HG02885 (cell line): ENCODE results near the gene CEP57L1.
"Not testable (repeated sequence)": the region's sequence is repeated elsewhere in the genome, so short reads cannot be mapped to it uniquely, and the experiment has no call there.

ENCODE experiments used
- ATAC-seq: cut with Tn5 transposase; IDR thresholded peaks from one replicate; pipeline ENCODE4 v1.9.1; 2021; ENCODE audit warnings: mild to moderate bottlenecking; ENCODE audit not compliant: unreplicated experiment, poor library complexity

The CEP57L1 gene

GRCh38 chr6:109073344-109074132 is 21.8 kb upstream of the CEP57L1 start:
- ATAC-seq = no peak

GRCh38 chr6:109074133-109074415 is 21.2 kb upstream of the CEP57L1 start:
- no peak for ATAC-seq

DNA sequence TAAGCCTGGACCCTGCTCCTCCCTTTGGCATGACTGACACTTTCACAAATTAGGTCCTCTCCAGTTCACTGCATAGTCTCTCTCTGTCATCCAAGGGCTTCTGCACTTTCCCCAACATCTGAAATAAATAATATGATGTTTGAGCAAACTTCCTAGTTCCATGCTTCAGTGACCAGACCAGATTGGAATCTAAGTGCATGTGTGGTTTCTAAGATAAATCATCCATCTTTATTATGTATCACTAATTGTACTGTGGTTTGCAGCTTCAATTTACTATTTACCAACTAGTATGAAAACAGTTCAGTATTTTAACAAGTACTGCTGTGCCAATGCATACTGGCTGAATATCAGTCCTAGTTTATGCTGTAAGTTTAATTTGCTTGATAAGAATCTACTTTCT is 19.4 kb upstream of the CEP57L1 start:
- no peak for ATAC-seq

GRCh38 chr6:109076377-109076776 is 18.9 kb upstream of the CEP57L1 start:
- ATAC-seq = no peak

DNA sequence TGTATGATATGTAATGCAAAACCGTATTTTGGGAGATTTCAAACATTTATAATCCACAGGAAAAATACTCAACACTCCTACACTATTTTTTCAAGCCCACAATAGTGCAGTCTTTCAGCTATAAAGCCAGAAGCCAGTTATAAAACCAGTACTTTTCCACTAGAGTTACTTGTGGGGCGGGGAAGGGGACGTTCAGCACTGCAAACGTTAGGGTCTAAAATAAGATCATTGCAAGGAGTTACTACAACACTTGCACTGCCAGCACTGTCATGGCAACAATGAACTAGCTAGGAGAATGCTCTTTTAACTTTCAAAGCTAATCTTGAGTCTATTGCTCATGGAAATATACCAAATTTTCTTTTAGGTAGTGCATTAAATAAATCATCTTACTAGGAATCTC is 15.3 kb upstream of the CEP57L1 start:
- no peak for ATAC-seq

GRCh38 chr6:109081026-109081425 is 14.3 kb upstream of the CEP57L1 start:
- no peak for ATAC-seq

DNA sequence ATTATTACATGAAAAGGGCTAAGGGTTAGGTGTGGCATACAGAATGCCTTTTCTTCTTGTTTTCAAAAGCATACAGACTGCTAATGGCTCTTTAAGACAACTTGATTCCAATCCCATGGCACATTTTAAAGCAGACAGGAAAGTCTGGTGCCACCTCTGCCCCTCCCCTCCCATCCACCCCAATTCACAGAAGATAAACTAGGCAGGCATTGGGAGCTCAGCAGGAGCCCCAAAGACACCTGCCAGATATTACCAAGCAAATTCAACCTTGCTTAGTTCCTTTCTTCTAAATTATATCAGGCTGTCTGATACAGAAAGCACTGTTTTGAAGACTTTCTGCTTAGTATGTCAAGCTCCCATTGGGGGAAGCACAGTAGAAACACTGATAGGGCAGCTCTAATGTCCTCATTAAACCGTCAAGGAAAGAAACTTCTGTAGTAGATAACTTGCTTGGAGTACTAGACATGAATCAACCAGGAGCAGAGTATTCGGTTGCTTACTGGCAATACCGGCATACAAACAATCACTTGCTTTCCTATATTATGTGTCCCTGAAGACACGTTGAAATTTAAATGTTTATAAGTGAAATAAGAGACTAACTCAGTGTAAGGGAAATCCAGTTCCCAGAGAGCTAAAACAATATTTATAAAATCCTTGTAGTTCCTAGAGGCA is 13.7 kb upstream of the CEP57L1 start:
- no peak for ATAC-seq

DNA sequence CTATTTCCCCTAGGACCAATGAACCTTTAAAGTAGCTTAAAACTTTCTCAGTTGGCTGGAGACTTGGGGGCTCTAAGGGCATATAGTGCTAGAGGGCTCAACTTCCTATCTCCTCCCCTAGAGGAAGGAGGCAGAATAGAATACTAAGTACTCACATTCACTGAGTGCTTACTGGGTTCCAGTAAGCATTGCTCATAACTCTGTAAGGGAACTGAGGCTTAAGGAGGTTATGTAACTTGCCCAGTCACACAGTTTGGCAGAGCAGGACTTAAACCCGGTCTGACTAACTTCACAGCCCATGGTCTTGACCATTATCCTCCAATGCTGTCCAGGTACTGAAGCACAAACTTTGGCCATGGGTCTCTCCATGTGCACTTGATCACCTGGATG is 13.1 kb upstream of the CEP57L1 start:
- ATAC-seq = no peak

DNA sequence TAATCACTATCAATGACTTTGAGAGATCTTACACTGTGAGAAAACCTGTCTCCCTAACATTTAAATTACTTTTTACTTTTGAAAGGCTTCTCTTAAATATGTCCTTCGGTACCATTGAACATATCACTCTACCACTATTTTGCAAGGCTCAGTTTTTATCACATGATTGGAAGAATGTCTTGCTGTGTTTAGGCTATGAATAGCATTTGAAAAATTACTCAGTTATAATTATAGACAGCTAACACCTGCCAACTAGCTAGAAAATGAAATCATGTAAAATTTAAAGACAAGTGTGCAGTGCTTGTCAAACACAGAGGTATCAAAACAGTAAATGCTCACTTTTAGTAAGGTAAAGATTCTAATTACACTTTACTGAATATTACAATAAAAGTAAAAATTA is 11.7 kb upstream of the CEP57L1 start:
- ATAC-seq = peak; percentile 66

DNA sequence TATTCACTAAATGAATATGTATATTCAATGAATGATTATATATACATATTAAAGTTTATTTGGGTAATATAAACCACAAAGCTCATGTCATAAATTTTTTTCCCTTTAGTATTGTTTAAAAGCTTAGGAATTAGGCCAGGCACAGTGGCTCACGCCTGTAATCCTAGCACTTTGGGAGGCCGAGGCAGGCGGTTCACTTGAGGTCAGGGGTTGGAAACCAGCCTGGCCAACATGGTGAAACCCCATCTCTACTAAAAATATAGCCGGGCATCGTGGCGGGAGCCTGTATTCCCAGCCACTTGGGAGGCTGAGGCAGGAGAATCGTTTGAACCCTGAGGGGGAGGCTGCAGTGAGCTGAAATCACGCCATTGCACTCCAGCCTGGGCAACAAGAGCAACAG is 11.2 kb upstream of the CEP57L1 start:
- not testable (repeated sequence) for ATAC-seq

DNA sequence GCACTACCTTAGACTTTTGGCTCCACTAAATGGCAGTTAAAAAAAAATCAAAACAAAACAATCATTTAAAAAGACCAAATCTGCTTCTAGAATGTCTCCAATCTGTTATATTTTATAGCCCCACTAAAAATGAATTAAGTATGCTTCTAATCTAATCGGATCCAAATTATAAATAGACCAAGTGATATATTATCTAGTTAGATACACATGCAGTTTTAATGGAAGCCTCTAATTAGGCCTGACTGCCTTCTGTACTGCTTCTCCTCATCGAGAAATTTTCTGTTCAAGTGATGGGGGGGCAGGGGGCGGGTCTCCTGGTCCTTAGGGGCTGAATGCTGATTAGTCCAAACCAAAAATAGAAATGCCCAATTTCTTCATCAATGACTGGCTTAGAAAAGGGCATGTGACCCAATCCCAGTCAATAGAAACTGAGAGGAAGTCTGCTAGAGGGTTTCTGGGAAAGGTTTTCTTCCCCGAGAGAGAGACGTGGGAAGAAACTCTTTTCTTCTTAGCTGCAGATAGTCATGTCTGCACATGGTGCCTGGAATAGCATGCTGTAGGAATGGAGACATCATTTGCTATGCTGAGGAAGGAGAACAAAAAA is 7.5 kb upstream of the CEP57L1 start:
- ATAC-seq = no peak

- no peak for ATAC-seq
Observed at GRCh38 chr6:109088995-109089394, 6.3 kb upstream of the CEP57L1 start.

- no peak for ATAC-seq
Observed at GRCh38 chr6:109091314-109092024, 3.8 kb upstream of the CEP57L1 start.

DNA sequence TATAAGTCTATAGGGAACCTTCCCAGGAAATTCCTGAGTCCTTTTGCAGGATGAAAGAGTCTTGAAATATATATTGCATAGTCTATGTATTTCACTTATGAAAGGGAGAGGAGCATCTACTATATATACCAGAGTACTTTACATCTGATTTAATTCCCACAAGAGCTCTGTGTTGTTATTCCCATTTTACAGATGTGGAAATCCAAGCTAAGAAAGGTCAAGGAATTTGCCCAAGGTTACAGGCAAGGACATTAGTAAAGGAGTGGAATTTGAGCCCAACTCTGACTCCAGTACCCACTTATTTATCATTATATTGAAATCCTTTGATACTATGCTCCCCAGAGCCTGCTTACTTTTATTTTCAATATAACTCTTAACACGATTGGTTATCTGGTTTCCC is 3.2 kb upstream of the CEP57L1 start:
- ATAC-seq = no peak

DNA sequence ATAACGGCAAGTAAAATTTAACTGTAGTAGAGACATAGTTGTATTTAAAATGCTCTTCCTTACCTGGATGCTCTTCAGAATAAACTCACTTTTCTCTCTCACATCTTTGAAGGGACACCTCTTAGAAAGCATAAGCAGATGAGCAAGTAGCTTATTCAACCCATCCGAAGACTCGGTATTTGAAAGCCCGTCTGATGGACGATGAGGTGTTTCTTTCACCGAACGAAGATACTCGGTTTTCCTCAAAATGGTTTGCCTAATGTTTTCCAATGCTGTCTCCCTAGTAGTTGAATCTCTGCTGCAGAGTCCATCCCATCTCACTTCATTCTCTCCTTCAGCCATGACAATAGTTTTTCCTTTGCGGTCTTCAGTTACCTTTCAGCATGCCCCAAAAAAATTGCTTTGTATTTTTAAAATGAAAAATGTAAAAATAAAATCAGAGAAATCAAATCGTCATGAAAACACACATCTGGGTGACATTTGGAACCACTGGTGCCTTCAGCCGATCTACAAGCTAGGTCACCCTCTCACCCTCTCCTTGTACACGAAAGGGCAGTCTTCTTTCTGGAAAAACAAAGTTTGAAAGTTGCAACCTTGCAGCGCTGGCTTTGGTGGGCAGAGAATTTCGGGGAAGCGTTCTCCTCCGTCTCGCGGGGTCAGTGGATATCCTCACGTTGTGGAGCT is 1.4 kb upstream of the CEP57L1 start:
- no peak for ATAC-seq

GRCh38 chr6:109094416-109095035 is 781 bp upstream of the CEP57L1 start, which contains the start of gene SESN1:
SESN1 (minus strand) TSS chr6:109094846; CDS start chr6:109094073, 773 bp downstream.
- peak; percentile 73 for ATAC-seq

DNA sequence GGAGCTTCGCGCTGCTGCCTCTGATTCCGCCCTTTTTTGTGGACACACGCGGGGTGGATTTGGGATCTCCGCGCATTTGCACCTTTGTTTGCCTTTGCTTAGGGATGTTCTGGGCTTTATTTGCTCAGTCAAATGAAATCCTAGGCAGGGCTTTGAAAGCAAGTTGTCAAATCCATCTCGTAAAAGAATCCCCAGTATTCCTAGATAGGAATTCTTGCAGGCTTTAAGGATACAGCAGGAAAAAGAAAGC is 453 bp downstream of the CEP57L1 start:
- no peak for ATAC-seq

GRCh38 chr6:109096208-109096607 is 901 bp downstream of the CEP57L1 start:
- ATAC-seq = no peak

GRCh38 chr6:109097661-109098060 is 2.4 kb downstream of the CEP57L1 start:
- ATAC-seq = no peak

GRCh38 chr6:109102762-109103161 is 7.5 kb downstream of the CEP57L1 start:
- no peak for ATAC-seq
